GM13976 (cell line): ENCODE data around the gene CSNK1D.
A peak's percentile ranks its signal among the peaks of the same experiment; 100 is the strongest.

ENCODE experiments used
- DNase-seq: peaks from one replicate; pipeline ENCODE4 v3.0.0; 2012; ENCODE audit warnings: low spot score
- CTCF ChIP-seq: IDR thresholded peaks from 2 replicates; pipeline ENCODE4 v1.5.1; 2012; ENCODE audit warnings: borderline replicate concordance, mild to moderate bottlenecking; ENCODE audit not compliant: insufficient read depth; ENCODE audit errors: extremely low read depth, missing control alignments, control extremely low read depth
- in situ Hi-C: fragments of 300-500 bp; cut with MboI; formaldehyde crosslinking; loops from one replicate; pipeline ENCODE4 v1.12.0; 2022; ENCODE audit warnings: low sequenced_read_pairs, mixed read lengths, inconsistent platforms; ENCODE audit not compliant: unreplicated experiment

CSNK1D gene

GRCh38 chr17:82292251-82293154 is 19.0 kb upstream of the CSNK1D start:
- in situ Hi-C loops: no loop called here
- peak; percentile 99 for DNase-seq
- no peak for TF ChIP-seq CTCF

GRCh38 chr17:82291582-82292250 is 18.2 kb upstream of the CSNK1D start:
- no peak for DNase-seq
- TF ChIP-seq CTCF: no peak
- in situ Hi-C loops: no loop called here

DNA sequence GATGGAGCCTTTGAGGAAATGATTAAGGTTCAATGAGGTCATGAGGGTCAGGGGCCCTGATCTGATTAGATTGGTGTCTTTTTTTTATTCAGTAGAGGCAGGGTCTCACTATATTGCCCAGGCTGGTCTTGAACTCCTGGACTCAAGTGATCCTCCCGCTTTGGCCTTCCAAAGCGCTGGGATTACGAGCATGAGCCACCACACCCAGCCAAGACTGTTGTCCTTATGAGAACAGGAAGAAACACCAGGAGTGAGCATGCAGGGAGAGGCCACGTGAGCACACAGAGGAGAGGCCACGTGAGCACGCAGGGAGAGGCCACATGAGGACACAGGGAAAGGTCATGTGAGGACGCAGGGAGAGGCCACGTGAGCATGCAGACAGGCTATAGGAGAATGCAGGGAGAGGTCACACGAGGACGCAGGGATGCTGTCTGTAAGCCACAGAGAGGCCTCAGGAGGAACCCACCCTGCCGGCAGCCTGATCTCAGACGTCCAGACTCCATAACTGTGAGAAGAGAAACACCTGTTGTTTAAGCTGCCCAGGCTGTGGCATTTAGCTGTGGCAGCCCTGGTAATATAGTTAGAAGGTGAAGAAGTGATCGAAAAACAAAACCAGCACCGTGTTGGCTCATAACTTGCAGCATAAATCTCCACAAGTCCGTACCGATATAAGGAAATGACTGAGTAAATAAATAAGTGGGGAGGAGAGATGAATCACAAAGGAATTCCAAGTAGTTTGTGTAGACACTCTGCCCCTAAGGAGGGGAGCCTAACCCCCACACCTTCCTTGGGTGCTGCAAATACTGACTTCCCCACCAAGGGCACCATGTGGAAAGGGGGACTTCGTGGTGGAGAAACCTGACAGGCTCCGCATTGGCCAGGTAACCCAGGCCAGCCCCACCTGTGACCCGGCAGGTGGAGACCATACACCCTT is 14.6 kb upstream of the CSNK1D start:
- DNase-seq: no peak

DNA sequence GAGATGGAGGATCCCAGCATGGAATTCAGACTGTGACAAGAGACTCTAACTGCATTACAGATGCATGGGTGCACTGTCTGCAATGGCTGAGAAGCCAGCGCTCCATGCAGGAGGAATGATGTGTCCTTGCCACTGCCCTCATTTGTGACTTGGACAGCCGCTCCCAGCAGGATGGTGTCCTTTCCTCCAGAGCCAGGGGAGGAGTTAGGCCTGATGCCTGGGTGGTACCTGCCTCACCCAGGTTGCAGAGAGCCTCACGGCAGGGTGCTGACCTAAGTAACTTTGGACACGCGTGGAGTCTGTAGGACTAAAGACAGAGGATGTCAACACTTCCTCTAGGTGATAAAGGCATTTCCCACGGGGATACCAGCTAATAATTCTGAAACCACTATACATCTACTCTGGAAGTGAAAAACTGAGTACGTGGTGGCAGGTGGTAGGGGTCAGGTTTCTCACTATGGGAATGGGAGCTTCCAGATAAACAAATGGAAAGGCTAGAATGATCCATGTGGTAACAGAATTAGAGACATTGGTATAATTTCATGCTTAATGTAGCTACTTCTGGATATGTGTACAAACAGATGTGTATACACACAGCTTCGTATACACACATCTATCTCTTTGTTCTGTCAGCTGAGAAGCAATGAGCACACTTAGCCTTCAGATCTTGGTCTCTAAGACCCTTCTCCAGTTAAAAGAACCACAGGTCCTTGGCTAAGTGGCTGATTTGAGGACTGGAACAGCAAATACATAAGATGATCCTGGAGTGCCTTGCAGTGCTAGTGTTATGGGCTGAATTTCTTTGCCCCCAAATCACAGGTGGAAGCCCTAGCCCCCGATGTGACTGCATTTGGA is 13.7 kb upstream of the CSNK1D start:
- DNase-seq: no peak
- in situ Hi-C loops: no loop called here
- no peak for TF ChIP-seq CTCF

More for the DNA sequence above, 14.6 kb upstream of the CSNK1D start:
- TF ChIP-seq CTCF: no peak
- in situ Hi-C loops: no loop called here

DNA sequence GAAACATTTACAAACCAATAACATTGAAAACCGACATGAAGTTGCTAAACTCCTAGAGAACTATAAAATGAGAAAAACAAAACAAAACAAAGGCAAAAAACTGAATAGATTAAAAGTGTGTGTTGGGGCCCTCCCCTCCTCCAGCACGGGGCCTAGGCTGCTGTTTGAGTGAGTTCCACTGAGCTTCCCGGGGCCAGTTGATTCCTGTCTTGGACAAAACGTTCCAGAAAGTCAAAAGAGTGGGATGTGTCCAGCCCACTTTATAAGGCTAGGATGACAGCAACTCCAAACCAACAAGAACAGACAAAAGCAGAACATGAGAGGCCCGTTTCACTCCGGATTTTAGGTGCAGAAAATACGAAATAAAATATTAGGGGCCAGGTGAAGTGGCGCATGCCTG is 11.6 kb upstream of the CSNK1D start:
- TF ChIP-seq CTCF: no peak
- DNase-seq: no peak
- in situ Hi-C loops: no loop called here
